ENCODE measurements around the gene ZBED5. TPM values are rescaled to one million over a fixed set of nuclear protein-coding genes. Genes with fewer than 3 reads are reported as not detected.
A peak's percentile ranks its signal among the peaks of the same experiment; 100 is the strongest.

Gene ZBED5
- total RNA-seq, 2 experiments from 2014 or later: 35.7 to 36.7 TPM

DNA sequence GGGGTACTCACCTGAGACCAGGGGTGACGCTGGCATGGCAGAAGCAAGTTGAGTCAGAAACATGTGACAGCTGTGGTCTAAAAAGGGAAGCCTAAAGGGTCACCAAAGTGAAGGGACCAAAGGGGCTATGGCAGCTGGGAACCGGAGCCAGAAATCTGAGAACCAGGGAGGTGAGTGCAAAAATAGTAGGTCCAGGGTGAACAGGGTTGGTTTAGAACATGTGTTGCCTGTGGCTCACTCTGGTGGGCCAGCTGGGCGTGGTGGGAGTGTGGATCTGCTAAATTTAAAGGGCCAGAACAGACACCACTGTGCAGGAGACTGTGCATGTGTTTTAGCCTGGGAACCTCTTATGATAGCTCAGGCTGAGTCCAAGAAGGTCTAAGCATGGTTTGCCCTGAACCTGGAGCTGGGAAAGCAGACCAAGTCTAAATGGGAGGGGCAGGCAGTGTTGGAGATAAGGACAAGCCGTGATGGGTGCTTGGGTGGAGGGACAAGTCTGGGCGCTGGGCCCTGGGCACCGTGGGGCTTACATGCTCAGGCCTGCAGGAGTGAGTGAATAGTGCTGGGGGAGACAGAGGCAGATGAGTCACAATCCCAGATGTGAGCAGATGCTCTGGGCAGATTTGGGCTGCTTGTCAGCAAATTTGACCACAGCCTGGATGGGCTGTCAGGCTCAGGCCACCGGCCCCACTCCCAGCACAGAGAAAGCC is 41.4 kb upstream of the ZBED5 start:
- ATAC-seq (peak; percentile 60), DNase-seq (peak; percentile 32)
- Mint-ChIP-seq H3K9me3 (no peaks in the 10 kb centered on the region), H3K36me3 (ENCODE audit: low read depth) (no peaks in the 10 kb centered on the region), H3K4me1 (ENCODE audit: low read depth) (peaks cover 28% of the 10 kb centered on the region), H3K27me3 (no peaks in the 10 kb centered on the region), H3K27ac (peak overlapping the region; percentile 87), H3K4me3 (no peak overlapping the region)
- POLR2A ChIA-PET: interaction anchor here (0.6 to 4.9 kb wide), 4 partner anchors 42 to 189 kb away, joined by 3 to 26 read pairs (median 4); partner anchors contain the start of genes EIF4G2 and ZBED5
- CTCF ChIA-PET: interaction anchor here (0.9 to 3.0 kb wide), 3 partner anchors 10 to 20 kb away, joined by 3 to 13 read pairs (median 3); no protein-coding TSS in a partner anchor
- TF ChIP-seq, protein P1, sequence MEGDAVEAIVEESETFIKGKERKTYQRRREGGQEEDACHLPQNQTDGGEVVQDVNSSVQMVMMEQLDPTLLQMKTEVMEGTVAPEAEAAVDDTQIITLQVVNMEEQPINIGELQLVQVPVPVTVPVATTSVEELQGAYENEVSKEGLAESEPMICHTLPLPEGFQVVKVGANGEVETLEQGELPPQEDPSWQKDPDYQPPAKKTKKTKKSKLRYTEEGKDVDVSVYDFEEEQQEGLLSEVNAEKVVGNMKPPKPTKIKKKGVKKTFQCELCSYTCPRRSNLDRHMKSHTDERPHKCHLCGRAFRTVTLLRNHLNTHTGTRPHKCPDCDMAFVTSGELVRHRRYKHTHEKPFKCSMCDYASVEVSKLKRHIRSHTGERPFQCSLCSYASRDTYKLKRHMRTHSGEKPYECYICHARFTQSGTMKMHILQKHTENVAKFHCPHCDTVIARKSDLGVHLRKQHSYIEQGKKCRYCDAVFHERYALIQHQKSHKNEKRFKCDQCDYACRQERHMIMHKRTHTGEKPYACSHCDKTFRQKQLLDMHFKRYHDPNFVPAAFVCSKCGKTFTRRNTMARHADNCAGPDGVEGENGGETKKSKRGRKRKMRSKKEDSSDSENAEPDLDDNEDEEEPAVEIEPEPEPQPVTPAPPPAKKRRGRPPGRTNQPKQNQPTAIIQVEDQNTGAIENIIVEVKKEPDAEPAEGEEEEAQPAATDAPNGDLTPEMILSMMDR (IDR thresholded peaks at IDR 0.05): no peak
- intact Hi-C loops (cut with micrococcal nuclease): no loop called here

DNA sequence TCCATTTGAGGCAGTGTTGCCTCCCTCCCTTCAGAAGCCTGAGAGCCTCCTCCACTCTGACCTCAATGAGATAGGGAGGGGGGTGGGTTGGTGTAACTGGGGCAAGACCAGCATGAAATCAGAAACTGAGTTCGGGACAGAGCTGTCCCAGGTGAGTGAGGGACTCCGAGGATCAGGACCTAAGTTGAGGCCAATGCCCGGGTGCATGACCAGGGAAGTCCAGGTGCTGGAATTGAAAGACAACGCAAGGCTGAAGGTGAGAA is 40.8 kb upstream of the ZBED5 start:
- intact Hi-C loops (cut with micrococcal nuclease): no loop called here
- no peaks in the 10 kb centered on the region for H3K36me3 Mint-ChIP-seq (ENCODE audit: low read depth)
- ChIA-PET POLR2A (interaction anchor here (0.6 to 4.9 kb wide), 2 partner anchors 90 to 188 kb away, joined by 3 to 26 read pairs; partner anchors contain the start of gene EIF4G2), CTCF (interaction anchor here (3.0 kb wide), 1 partner anchor 20 kb away, joined by 13 read pairs; no protein-coding TSS in a partner anchor)
- H3K4me3 Mint-ChIP-seq: no peak overlapping the region
- H3K4me1 Mint-ChIP-seq (ENCODE audit: low read depth): peaks cover 28% of the 10 kb centered on the region
- H3K9me3 Mint-ChIP-seq: no peaks in the 10 kb centered on the region
- TF ChIP-seq, protein P1 (IDR thresholded peaks at IDR 0.05): no peak
- ATAC-seq (no peak), DNase-seq (no peak)
- H3K27ac Mint-ChIP-seq: peak overlapping the region; percentile 87
- H3K27me3 Mint-ChIP-seq: no peaks in the 10 kb centered on the region

DNA sequence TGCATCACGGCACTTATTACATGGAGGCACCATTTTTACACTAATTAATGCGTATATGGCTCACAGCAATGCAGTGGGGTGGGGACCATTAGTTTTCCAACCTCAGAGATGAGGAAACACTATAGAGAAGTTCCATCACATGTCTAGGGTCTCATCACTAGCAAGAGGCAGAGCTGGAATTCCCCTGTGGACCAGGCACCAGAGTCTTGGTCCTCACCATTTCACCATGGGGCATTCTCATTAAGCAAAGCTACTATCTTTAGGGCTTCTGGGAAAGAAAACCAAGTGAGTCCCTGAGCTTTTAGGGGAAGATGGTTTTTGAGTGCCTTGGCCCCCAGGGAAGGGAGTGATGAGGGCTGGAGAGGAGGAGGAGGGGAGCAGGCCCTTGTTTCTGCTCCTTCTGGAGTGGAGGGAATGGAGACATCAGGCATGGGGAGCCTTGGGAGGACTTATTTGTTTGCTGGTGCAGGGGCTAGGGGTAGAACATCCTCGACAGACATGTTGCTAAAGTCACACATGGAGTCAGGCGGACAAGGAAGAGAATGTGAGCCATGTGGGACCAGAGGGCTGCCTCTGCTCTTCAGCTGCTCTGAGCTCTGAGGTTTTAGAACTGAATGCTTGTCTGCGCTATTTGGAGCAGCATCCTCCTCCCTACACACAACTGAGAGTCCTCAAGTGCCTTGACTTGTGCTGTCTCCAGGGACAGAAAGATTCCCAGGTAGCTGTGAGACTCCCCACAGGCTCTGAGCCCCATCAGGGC is 40.3 kb upstream of the ZBED5 start:
- H3K27ac Mint-ChIP-seq: peak overlapping the region; percentile 5
- ChIA-PET CTCF (interaction anchor here (1.0 to 3.0 kb wide), 3 partner anchors 19 to 105 kb away, joined by 3 to 13 read pairs (median 3); no protein-coding TSS in a partner anchor), POLR2A (interaction anchor here (4.9 kb wide), 1 partner anchor 89 kb away, joined by 26 read pairs; the partner anchor contains the start of gene EIF4G2)
- H3K27me3 Mint-ChIP-seq: no peaks in the 10 kb centered on the region
- TF ChIP-seq, protein P1 (IDR thresholded peaks at IDR 0.05): no peak
- H3K4me3 Mint-ChIP-seq: no peak overlapping the region
- peak; percentile 14 for DNase-seq
- intact Hi-C loops (cut with micrococcal nuclease): no loop called here
- H3K9me3 Mint-ChIP-seq: no peaks in the 10 kb centered on the region
- peaks cover 28% of the 10 kb centered on the region for H3K4me1 Mint-ChIP-seq (ENCODE audit: low read depth)
- no peaks in the 10 kb centered on the region for H3K36me3 Mint-ChIP-seq (ENCODE audit: low read depth)
- no peak for ATAC-seq

DNA sequence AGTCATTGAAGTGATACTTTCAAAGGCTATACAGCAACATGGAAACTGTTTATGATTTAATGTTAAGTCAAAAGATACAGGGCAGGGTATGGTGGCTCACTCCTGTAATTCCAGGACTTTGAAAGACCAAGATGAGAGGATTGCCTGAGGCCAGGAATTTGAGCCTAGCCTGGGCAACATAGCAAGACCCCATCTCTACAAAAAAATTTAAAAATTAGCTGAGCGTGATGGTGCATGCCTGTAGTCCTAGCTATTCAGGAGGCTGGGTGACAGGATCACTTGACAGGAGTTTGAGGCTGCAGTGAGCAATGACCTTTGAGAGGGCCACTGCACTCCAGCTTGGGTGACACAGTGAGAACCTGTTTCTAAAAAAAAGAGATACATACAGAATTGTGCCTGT is 39.3 kb upstream of the ZBED5 start:
- no peaks in the 10 kb centered on the region for H3K9me3 Mint-ChIP-seq
- TF ChIP-seq, protein P1 (IDR thresholded peaks at IDR 0.05): no peak
- H3K4me1 Mint-ChIP-seq (ENCODE audit: low read depth): peaks cover 28% of the 10 kb centered on the region
- H3K36me3 Mint-ChIP-seq (ENCODE audit: low read depth): no peaks in the 10 kb centered on the region
- intact Hi-C loops (cut with micrococcal nuclease): no loop called here
- CTCF ChIA-PET: interaction anchor here (1.1 to 3.0 kb wide), 2 partner anchors 18 to 100 kb away, joined by 3 to 13 read pairs; no protein-coding TSS in a partner anchor
- no peak overlapping the region for H3K27ac Mint-ChIP-seq
- ATAC-seq (no peak), DNase-seq (no peak)
- POLR2A ChIA-PET: interaction anchor here (4.9 kb wide), 1 partner anchor 88 kb away, joined by 26 read pairs; the partner anchor contains the start of gene EIF4G2
- no peaks in the 10 kb centered on the region for H3K27me3 Mint-ChIP-seq
- no peak overlapping the region for H3K4me3 Mint-ChIP-seq
